SK-N-SH treated with all-trans-retinoic acid at 6 μM for 48 hours (cell line): Measurements from ENCODE around the gene RMC1.

ENCODE experiments used
- ATAC-seq: fragments of 200-7000 bp; cut with Tn5 transposase; 3 replicates; pipeline ENCODE4 v1.9.1; 2020; ENCODE audit warnings: mild to moderate bottlenecking, moderate library complexity
- ARNTL ChIP-seq: fragments of 450-650 bp; formaldehyde crosslinking; IDR thresholded peaks from 2 replicates; pipeline ENCODE4 v1.5.0; 2020; ENCODE audit warnings: low read depth, mild to moderate bottlenecking, moderate library complexity, borderline replicate concordance
- CSDC2 ChIP-seq: fragments of 250-450 bp; sonication (Bioruptor Pico); IDR thresholded peaks from 2 replicates; pipeline ENCODE4 v1.5.0; 2020; ENCODE audit warnings: mild to moderate bottlenecking, moderate library complexity
- GLIS3 ChIP-seq: fragments of 250-450 bp; sonication (Bioruptor Pico); IDR thresholded peaks from 2 replicates; pipeline ENCODE4 v1.5.0; 2020; ENCODE audit warnings: mild to moderate bottlenecking, moderate library complexity
- ISL1 ChIP-seq: fragments of 250-450 bp; sonication (Bioruptor Pico); IDR thresholded peaks from 2 replicates; pipeline ENCODE4 v2.1.2; 2022; ENCODE audit warnings: mild to moderate bottlenecking, moderate library complexity
- POU6F1 ChIP-seq: fragments of 250-450 bp; sonication (Bioruptor Pico); IDR thresholded peaks from 2 replicates; pipeline ENCODE4 v1.8.0; 2021; ENCODE audit warnings: low read depth, mild to moderate bottlenecking, moderate library complexity, borderline replicate concordance
- RARB ChIP-seq: fragments of 250-450 bp; sonication (Bioruptor Pico); IDR thresholded peaks from 2 replicates; pipeline ENCODE4 v1.8.0; 2021; ENCODE audit warnings: mild to moderate bottlenecking, moderate library complexity
- TCF4 ChIP-seq: fragments of 250-450 bp; sonication (Bioruptor Pico); IDR thresholded peaks from 2 replicates; pipeline ENCODE4 v1.8.0; 2021; ENCODE audit warnings: mild to moderate bottlenecking, moderate library complexity, borderline replicate concordance
- TOX ChIP-seq: fragments of 250-450 bp; sonication (Bioruptor Pico); IDR thresholded peaks from 2 replicates; pipeline ENCODE4 v1.8.0; 2021; ENCODE audit warnings: mild to moderate bottlenecking, moderate library complexity, borderline replicate concordance
- TSHZ2 ChIP-seq: fragments of 250-450 bp; sonication (Bioruptor Pico); IDR thresholded peaks from 2 replicates; pipeline ENCODE4 v1.5.0; 2020; ENCODE audit warnings: mild to moderate bottlenecking, moderate library complexity
- ZC3H10 ChIP-seq: fragments of 250-450 bp; sonication (Bioruptor Pico); IDR thresholded peaks from 2 replicates; pipeline ENCODE4 v1.5.1; 2021; ENCODE audit warnings: mild to moderate bottlenecking, moderate library complexity
- ZFP3 ChIP-seq: fragments of 250-450 bp; sonication (Bioruptor Pico); IDR thresholded peaks from 2 replicates; pipeline ENCODE4 v1.5.0; 2020; ENCODE audit warnings: mild to moderate bottlenecking, moderate library complexity
- ZFP30 ChIP-seq: fragments of 450-650 bp; formaldehyde crosslinking; IDR thresholded peaks from 2 replicates; pipeline ENCODE4 v1.5.0; 2022; ENCODE audit warnings: mild to moderate bottlenecking, moderate library complexity
- ZNF565 ChIP-seq: fragments of 450-650 bp; formaldehyde crosslinking; conservative IDR thresholded peaks from 2 replicates; pipeline ENCODE4 v1.5.0; 2020; ENCODE audit warnings: low read depth, mild to moderate bottlenecking, moderate library complexity
- ZNF70 ChIP-seq: fragments of 450-650 bp; formaldehyde crosslinking; IDR thresholded peaks from 2 replicates; pipeline ENCODE4 v1.5.0; 2020; ENCODE audit warnings: mild to moderate bottlenecking, moderate library complexity
- TF ChIP-seq, protein P1 (sequence below): fragments of 250-450 bp; sonication (Bioruptor Pico); IDR thresholded peaks from 2 replicates; pipeline ENCODE4 v1.5.1; 2020; ENCODE audit warnings: low read depth, mild to moderate bottlenecking, moderate library complexity

The RMC1 gene

DNA sequence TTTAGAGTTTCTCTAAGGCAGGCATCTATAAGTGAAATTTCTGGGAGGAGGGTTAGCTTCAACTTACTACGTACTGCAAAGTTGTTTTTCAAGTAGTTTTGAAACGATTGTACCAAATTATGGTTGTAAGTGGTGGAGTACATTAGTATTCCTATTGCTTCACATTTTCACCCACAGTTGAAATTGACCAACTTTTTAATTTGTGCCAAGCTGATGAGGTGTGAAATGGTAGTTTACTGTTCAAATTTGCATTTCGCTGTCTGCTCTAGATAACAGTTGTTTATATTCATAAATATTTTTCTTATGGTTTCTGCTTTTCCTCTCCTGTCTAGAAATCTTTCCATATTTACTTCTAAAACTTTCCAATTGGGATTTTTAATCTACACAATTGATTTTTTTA, 64.4 kb downstream of the RMC1 start:
- ATAC-seq, result no peak
- TF ChIP-seq GLIS3 (CRISPR knock-in tag), result no peak
- TF ChIP-seq ZC3H10, result no peak
- no peak for TF ChIP-seq ZNF565 (CRISPR knock-in tag)
- no peak for TF ChIP-seq ARNTL (CRISPR knock-in tag)

DNA sequence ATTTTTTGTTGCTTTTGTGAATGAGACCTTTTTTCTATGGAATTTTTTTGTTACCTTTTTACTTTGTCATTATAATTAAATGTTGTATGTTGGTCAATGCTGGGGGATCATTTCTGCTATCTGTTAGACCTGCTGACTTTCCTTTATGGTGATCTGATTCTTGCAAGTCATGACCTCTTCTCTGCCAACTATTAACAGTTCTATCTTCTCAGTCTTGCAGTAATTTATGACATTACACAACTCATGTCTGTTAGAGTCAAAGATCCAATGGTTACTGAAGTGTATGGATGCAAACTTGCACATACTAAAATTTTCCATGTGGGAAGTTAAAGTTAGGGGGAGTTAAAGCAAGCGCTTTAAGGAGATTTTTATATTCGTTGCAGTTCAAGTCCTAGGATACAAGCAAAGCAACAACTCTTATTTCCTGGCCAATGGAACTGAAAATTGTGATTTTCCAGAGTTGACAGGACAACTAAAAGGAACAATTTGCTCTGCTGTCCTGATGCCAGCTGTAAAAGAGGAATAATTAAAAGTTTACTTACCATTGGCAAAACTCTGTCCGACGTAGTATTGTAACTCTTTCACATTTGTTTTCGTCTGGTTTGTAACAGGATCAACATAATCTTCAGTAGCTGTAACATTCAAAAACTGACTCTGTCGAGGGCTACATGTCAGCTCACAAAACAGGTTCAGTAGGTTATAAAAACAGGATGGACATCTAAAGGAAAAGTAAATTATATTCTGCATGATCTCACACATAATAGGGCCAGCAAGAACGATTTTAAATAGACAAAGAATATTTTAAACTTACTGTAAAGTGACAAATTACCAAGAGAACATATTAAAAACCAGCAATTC, 65.2 kb downstream of the RMC1 start:
- TF ChIP-seq ARNTL (CRISPR knock-in tag), result no peak
- no peak for TF ChIP-seq TOX
- TF ChIP-seq POU6F1, result no peak
- TF ChIP-seq TSHZ2, result no peak
- no peak for TF ChIP-seq ZFP3 (CRISPR knock-in tag)
- TF ChIP-seq, protein P1, sequence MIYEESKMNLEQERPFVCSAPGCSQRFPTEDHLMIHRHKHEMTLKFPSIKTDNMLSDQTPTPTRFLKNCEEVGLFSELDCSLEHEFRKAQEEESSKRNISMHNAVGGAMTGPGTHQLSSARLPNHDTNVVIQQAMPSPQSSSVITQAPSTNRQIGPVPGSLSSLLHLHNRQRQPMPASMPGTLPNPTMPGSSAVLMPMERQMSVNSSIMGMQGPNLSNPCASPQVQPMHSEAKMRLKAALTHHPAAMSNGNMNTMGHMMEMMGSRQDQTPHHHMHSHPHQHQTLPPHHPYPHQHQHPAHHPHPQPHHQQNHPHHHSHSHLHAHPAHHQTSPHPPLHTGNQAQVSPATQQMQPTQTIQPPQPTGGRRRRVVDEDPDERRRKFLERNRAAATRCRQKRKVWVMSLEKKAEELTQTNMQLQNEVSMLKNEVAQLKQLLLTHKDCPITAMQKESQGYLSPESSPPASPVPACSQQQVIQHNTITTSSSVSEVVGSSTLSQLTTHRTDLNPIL (CRISPR knock-in tag), result no peak
- no peak for TF ChIP-seq ZNF565 (CRISPR knock-in tag)
- TF ChIP-seq ZNF70, result no peak
- TF ChIP-seq CSDC2, result no peak

GRCh38 chr18:23569299-23570063, 66.2 kb downstream of the RMC1 start:
- ATAC-seq, result no peak

More for the DNA sequence above, 65.2 kb downstream of the RMC1 start:
- no peak for ATAC-seq

More at GRCh38 chr18:23569299-23570063, 66.2 kb downstream of the RMC1 start:
- TF ChIP-seq, protein P1 (CRISPR knock-in tag), result no peak
- TF ChIP-seq ZC3H10 (no peak), POU6F1 (no peak), RARB (CRISPR knock-in tag) (no peak), ZFP30 (CRISPR knock-in tag) (no peak), TCF4 (CRISPR knock-in tag) (no peak), ISL1 (no peak), TSHZ2 (no peak), TOX (no peak)
